Thoracic aorta (tissue), 2 donors: Measurements from ENCODE around the gene UCHL3. TPM values are rescaled to one million over a fixed set of nuclear protein-coding genes. Genes with fewer than 3 reads are reported as not detected.

Experiments used
- ATAC-seq: fragments of 150-250 bp; one replicate; pipeline ENCODE4 v1.8.0; 2017; ENCODE audit warnings: low read depth; ENCODE audit not compliant: insufficient number of reproducible peaks, low FRiP score
- DNase-seq: peaks from one replicate; pipeline ENCODE4 v3.0.0-alpha.2; 2020; ENCODE audit warnings: low spot score
- H3K27ac ChIP-seq, 2 donors: fragments of 200-600 bp; sonication (generic); 1 replicate in 1 of 2; 2 replicates in 1 of 2; pipeline ENCODE4 v1.5.1; 2016; ENCODE audit warnings: mild to moderate bottlenecking in 2 of 2, moderate library complexity in 2 of 2
- H3K27me3 ChIP-seq: fragments of 200-600 bp; sonication (generic); replicated peaks from 2 replicates; pipeline ENCODE4 v1.6.0; 2016; ENCODE audit warnings: mild to moderate bottlenecking; ENCODE audit not compliant: insufficient read depth
- H3K36me3 ChIP-seq: fragments of 200-600 bp; sonication (generic); one replicate; pipeline ENCODE4 v1.5.1; 2016
- H3K4me1 ChIP-seq, 2 donors: fragments of 200-600 bp; sonication (generic); 1 replicate in 1 of 2; 2 replicates in 1 of 2; pipeline versions ENCODE4 v1.5.1 to v1.6.0; 2016; ENCODE audit warnings: low read depth in 2 of 2, mild to moderate bottlenecking in 1 of 2; ENCODE audit not compliant: control insufficient read depth in 1 of 2
- H3K4me3 ChIP-seq: fragments of 200-600 bp; sonication (generic); 2 replicates; pipeline ENCODE4 v1.5.1; 2016; ENCODE audit warnings: mild to moderate bottlenecking
- H3K9me3 ChIP-seq: fragments of 200-600 bp; sonication (generic); 2 replicates; pipeline ENCODE4 v1.5.1; 2016
- total RNA-seq, 2 donors: library from RNA; depleted of rRNA; stranded (reverse); fragments of >200 nt; gene quantifications; one replicate each; pipeline versions ENCODE4 v1.1.0 to v1.2.3, GENCODE V29; 2016
- TF ChIP-seq, protein P1 (sequence below): fragments of 200-600 bp; sonication (generic); IDR thresholded peaks from one replicate; pipeline ENCODE4 v1.5.1; 2019; ENCODE audit warnings: antibody characterized with exemption

Gene UCHL3
- total RNA-seq, 2 donors from 2014 or later, result 4.9 to 12.2 TPM

DNA sequence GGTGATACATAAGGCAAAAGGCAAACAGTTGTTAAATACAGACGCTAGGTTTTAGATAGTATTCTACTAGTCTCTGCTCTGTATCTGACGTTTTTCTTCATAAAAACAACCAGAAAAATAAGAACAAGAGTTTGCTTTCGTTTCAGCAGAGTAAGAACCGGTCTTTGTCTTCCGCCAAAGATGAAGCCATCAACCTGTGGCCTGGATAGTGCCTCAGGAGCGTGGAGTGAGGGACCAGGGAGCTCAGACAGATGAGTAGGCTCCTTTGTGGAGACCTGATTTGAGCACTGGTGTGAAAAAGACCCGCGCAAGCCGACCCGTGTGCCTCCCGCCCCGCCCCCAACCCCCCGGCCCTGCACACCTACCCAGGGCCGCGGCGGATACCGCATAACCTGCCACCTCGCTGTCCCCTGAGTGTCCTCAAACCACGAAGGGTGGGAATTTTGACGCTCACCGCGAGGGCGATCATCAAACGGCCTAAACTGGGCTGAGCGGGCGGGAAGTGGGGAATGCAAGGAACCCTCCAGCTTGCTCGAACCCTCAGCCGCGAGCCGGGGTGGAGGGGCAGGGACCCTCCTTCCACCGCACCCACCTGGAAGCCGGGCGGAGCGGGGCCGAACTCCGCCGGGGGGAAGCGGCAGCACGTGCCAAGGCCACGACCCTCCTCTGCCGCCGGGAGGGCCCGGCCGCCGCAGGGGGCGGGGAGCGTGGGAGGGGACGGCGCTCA lies 85.7 kb downstream of the UCHL3 start:
- no peaks in the 10 kb centered on the region for H3K36me3 ChIP-seq
- peak overlapping the region; percentile 72 for H3K4me3 ChIP-seq
- no peaks in the 10 kb centered on the region for H3K27me3 ChIP-seq
- TF ChIP-seq, protein P1, sequence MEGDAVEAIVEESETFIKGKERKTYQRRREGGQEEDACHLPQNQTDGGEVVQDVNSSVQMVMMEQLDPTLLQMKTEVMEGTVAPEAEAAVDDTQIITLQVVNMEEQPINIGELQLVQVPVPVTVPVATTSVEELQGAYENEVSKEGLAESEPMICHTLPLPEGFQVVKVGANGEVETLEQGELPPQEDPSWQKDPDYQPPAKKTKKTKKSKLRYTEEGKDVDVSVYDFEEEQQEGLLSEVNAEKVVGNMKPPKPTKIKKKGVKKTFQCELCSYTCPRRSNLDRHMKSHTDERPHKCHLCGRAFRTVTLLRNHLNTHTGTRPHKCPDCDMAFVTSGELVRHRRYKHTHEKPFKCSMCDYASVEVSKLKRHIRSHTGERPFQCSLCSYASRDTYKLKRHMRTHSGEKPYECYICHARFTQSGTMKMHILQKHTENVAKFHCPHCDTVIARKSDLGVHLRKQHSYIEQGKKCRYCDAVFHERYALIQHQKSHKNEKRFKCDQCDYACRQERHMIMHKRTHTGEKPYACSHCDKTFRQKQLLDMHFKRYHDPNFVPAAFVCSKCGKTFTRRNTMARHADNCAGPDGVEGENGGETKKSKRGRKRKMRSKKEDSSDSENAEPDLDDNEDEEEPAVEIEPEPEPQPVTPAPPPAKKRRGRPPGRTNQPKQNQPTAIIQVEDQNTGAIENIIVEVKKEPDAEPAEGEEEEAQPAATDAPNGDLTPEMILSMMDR, result no peak
- no peak for ATAC-seq
- no peaks in the 10 kb centered on the region for H3K9me3 ChIP-seq
- no peak for DNase-seq
- peak overlapping the region; percentile 67 to 78 for H3K27ac ChIP-seq
- H3K4me1 ChIP-seq, result peaks cover 3 to 8% of the 10 kb centered on the region in 2 donors

DNA sequence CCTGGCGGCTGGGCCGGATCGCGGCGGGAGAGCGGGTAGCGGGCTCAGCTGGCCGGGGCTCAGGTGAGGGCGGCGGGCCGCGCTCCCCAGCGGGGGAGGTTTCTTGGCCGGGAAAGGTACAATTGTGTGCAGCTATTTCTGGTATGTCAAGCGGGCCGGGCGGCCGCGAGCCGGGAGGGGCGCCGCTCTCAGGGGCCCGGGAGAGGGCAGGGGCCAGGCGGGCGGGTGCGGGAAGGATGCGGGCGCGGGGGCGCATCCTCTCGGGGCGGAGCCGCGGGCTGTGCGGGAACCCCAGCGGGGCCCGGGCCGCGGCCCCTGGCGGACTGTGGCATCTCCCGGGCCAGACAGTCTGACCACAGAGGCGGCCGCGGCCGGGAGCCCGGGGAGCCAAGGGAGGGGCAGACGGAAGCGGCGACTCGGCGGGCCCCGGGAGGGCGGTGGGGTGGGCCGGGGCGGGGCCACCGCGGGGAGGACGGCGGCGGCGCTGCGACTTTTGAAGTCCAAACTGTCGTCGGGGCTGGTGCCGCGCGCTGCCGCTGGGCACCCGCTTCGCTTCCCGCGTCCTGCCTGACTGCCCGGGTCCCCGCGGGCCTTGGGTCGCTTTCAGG lies 86.3 kb downstream of the UCHL3 start, which contains the start of gene LMO7:
Gene LMO7, plus strand, starts transcription at position 503 of the 608 bp plus-strand sequence. CDS start 328 bp downstream, outside the sequence.
- no peak for DNase-seq
- peaks cover 3 to 8% of the 10 kb centered on the region in 2 donors for H3K4me1 ChIP-seq
- no peaks in the 10 kb centered on the region for H3K27me3 ChIP-seq
- TF ChIP-seq, protein P1, result no peak
- peak; percentile 59 for ATAC-seq
- peak within 1 kb of the TSS; percentile 72 for H3K4me3 ChIP-seq
- H3K9me3 ChIP-seq, result no peaks in the 10 kb centered on the region
- H3K36me3 ChIP-seq, result no peaks in the 10 kb centered on the region
- H3K27ac ChIP-seq, result peak within 1 kb of the TSS; percentile 67 to 78

DNA sequence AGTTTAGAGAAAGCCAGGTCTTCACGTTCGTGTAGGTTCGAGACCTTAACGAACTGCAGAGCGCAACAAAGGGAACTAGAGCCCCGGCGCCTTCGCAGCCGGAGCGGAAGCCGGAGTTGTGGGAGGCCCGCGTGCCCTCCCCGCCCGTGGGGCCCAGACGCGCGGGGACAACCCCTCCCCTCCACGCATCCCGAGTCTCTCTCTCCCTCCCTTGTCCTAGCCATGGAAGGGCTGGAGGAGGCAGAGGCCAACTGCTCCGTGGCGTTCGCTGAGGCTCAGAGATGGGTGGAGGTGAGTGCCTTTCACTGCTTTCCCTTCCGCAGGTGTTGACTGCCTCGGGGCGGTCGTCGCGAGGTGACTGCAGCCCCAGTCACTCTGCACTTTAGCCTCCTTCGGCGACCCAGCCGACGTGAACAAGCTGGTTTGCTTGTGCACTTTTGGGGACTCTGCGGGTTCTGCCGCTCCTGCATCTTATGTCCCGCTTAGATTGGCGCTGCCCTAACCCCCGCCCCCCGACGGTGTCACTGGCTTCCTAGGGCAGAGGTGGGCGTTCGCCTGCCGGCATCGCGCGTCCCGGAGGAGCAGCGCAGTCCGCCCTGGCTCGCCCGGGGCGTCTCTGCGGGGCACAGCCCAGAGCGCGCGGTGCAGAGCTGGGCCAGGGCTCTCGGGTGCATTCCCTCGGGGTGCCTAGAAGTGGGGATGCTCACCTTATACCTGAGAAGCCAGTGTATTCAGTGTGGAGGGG lies 87.0 kb downstream of the UCHL3 start:
- DNase-seq, result no peak
- Histone ChIP-seq H3K27me3 (no peaks in the 10 kb centered on the region), H3K4me3 (peak overlapping the region; percentile 72), H3K36me3 (no peaks in the 10 kb centered on the region), H3K9me3 (no peaks in the 10 kb centered on the region), H3K4me1 (peaks cover 3 to 8% of the 10 kb centered on the region in 2 donors), H3K27ac (peak overlapping the region; percentile 15 to 67)
- TF ChIP-seq, protein P1, result no peak
- ATAC-seq, result peak; percentile 6

DNA sequence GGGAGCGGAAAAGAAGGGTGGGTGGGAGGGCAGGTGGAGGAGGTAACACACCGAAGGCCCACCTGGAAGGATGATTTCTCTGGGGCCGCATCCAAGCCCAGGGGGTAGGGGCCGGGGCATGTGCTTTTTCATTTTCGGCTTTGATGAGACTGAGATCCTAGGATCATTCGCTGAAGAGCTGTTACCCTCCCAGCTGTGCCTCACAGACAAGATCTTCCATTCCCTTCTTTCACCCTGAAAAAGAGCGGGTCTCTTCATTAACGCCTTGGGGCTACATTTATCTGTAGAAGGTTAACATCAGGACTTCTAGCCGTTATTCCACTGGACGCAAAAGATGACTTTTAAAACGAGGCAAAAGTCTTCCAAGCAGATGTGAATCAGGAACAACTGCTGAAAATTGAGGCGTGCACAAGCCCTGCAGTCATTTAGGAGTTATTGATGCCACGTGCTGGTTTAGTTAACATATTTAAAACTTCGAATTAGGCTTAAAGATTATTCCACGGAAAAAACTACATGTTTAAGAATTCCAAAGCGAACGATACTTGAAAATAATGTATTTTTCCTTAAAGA lies 87.7 kb downstream of the UCHL3 start:
- DNase-seq, result no peak
- no peak overlapping the region for H3K27ac ChIP-seq

More for the DNA sequence above, 87.7 kb downstream of the UCHL3 start:
- TF ChIP-seq, protein P1, result no peak
- Histone ChIP-seq H3K9me3 (no peaks in the 10 kb centered on the region), H3K4me1 (peaks cover 3 to 8% of the 10 kb centered on the region in 2 donors), H3K36me3 (no peaks in the 10 kb centered on the region), H3K4me3 (peak overlapping the region; percentile 72), H3K27me3 (no peaks in the 10 kb centered on the region)
- no peak for ATAC-seq
